GM21825 (cell line): ENCODE measurements around the gene SHKBP1.

ENCODE experiments used
- ATAC-seq: cut with Tn5 transposase; IDR thresholded peaks from one replicate; pipeline ENCODE4 v1.9.1; 2021; ENCODE audit warnings: mild to moderate bottlenecking, moderate library complexity; ENCODE audit not compliant: unreplicated experiment

SHKBP1 gene

GRCh38 chr19:40629346-40629745 lies 52.7 kb downstream of the SHKBP1 start:
- ATAC-seq: no peak

GRCh38 chr19:40630571-40631160 lies 54.0 kb downstream of the SHKBP1 start:
- ATAC-seq: no peak

- ATAC-seq: no peak
These were observed 55.8 kb downstream of the SHKBP1 start for GRCh38 chr19:40632311-40633036.

- ATAC-seq: no peak
These were observed 56.5 kb downstream of the SHKBP1 start for GRCh38 chr19:40633207-40633606.

DNA sequence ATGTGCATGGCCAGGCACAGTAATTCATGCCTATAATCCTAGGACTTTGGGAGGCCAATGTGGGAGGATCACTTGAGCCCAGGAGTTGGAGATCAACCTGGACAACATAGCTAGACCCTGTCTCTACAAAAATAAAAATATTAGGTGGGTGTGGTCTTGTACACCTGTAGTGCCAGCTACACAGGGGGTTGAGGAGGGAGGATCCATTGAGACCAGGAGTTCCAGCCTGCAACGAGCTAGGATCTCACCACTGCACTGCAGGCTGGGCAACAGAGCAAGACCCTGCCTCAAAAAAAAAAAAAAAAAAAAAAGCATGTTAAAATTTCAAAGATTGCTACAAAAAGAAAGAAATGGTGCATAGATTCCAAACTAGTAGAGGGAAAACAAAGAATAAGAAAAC lies 61.7 kb downstream of the SHKBP1 start:
- no peak for ATAC-seq

- no peak for ATAC-seq
These were observed 62.9 kb downstream of the SHKBP1 start for GRCh38 chr19:40639638-40639982.

DNA sequence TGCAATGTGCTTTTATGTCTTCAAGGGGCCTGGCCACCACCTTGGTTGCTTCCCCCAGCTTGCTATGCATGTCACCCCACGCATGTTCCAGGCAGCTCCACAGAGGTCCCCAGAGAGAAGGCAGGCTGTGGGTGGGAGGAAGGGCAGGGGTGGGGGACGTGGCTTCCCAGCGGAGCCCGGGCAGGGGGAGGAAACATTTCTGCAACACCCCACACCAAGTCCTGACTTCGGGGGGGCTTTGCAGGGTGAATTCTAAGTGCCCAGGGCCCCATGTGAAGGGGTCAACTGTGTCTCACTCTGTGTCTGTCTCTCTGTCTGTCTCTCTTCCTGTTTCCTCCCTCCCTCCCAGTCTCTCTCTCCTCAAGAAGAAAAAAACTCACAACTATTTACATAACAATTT lies 64.1 kb downstream of the SHKBP1 start:
- no peak for ATAC-seq
